ENCODE results near the gene YJEFN3. TPM values are rescaled to one million over a fixed set of nuclear protein-coding genes. Genes with fewer than 3 reads are reported as not detected.
A peak's percentile ranks its signal among the peaks of the same experiment; 100 is the strongest.

Gene YJEFN3
- total and polyA plus RNA-seq, 2 of the 8 experiments (the other 6 are each of a cell fraction or from before 2014, with no cell fraction given): 5.7 to 9.4 TPM

GRCh38 chr19:19570571-19570970, 41.9 kb downstream of the YJEFN3 start:
- Histone ChIP-seq H2BK20ac (ENCODE audit: low read length) (no peak overlapping the region), H3K79me2 (ENCODE audit: control insufficient read depth in 1 of 2, insufficient read depth in 2 of 2, low read length in 2 of 2) (no peaks in the 10 kb centered on the region), H4K20me1 (replicated peaks in 1 of 2; ENCODE audit: control insufficient read depth in 1 of 2, insufficient read depth in 2 of 2, low read length in 2 of 2) (peaks cover 0 to 1% of the 10 kb centered on the region in 2 experiments), H2BK5ac (ENCODE audit: low read depth, low read length) (0 out of 2 replicates have a peak overlapping the region, but pooled peaks have one; percentile 10), H4K91ac (replicated peaks; ENCODE audit: insufficient read length, low read length) (no peak overlapping the region), H4K8ac (ENCODE audit: extremely low read depth, insufficient read depth, low read length) (no peak overlapping the region), H3K9me3 (ENCODE audit: insufficient read depth in 2 of 2, low read depth in 1 of 2, low read length in 1 of 2) (no peaks in the 10 kb centered on the region), H3K27me3 (replicated peaks in 1 of 4; ENCODE audit: control insufficient read depth in 3 of 4, extremely low read depth in 1 of 4, insufficient read depth in 3 of 4, low read length in 3 of 4) (no peaks in the 10 kb centered on the region), H3K23me2 (ENCODE audit: low read depth, low read length) (no peaks in the 10 kb centered on the region; the same call in 1 of the 2 replicates), H3K27ac (ENCODE audit: low read depth, low read length) (no peak overlapping the region), H3K4me2 (ENCODE audit: insufficient read depth in 1 of 2, low read depth in 2 of 2, low read length in 2 of 2) (no peak overlapping the region), H2BK120ac (replicated peaks; ENCODE audit: low read depth, low read length) (no peak overlapping the region), H3K18ac (ENCODE audit: extremely low read depth, low read length) (no peak overlapping the region), H3K14ac (ENCODE audit: insufficient read length) (no peak overlapping the region), H2BK15ac (ENCODE audit: low read length) (no peak overlapping the region), H3K4me3 (ENCODE audit: extremely low read depth in 1 of 4, insufficient read depth in 2 of 4, low read depth in 3 of 4, low read length in 4 of 4) (no peak overlapping the region), H3K9ac (replicated peaks in 1 of 4; ENCODE audit: extremely low read depth in 1 of 4, low read depth in 3 of 4, low read length in 3 of 4) (no peak overlapping the region), H3K23ac (ENCODE audit: insufficient read length) (no peak overlapping the region), H2BK12ac (ENCODE audit: low read depth, low read length) (no peak overlapping the region), H3K36me3 (ENCODE audit: control insufficient read depth in 2 of 4, insufficient read depth in 4 of 4, low read length in 3 of 4) (no peaks in the 10 kb centered on the region; a peak in 1 of 8 replicates), H2AK5ac (ENCODE audit: low read depth, low read length) (no peak overlapping the region), H3K4me1 (replicated peaks in 1 of 4; ENCODE audit: control insufficient read depth in 3 of 4, insufficient read depth in 4 of 4, low read length in 3 of 4) (peaks cover 0 to 7% (median under 1%) of the 10 kb centered on the region in 4 experiments; a peak in 4 of 7 replicates), H3K4ac (replicated peaks; ENCODE audit: insufficient read length, low read depth, low read length) (no peak overlapping the region), H3K56ac (replicated peaks; ENCODE audit: insufficient read length, low read depth, low read length) (no peak overlapping the region), H2AFZ (ENCODE audit: low read length) (no peak overlapping the region), H4K5ac (ENCODE audit: insufficient read length, low read depth, low read length) (no peak overlapping the region), H3K79me1 (ENCODE audit: low read depth, low read length) (no peaks in the 10 kb centered on the region; the same call in 1 of the 2 replicates)
- WGBS, 2 experiments (ENCODE audit: extremely low coverage in 1 of 2, insufficient coverage in 1 of 2, insufficient read length in 1 of 2, insufficient replicate concordance in 2 of 2, low coverage in 1 of 2, low lambda C conversion rate in 2 of 2, missing lambda C conversion rate in 1 of 2): 86% methylated on average over 10 of the region's 10 CpGs; no CpG with 5 or more reads in 1 of the 2 experiments
- CTCF ChIA-PET (ENCODE audit: partially characterized antibody): interaction anchor here (0.9 to 20.0 kb wide), 4 partner anchors 10 to 38 kb away, joined by 3 to 223 read pairs (median 4); no protein-coding TSS in a partner anchor
- FAIRE-seq (no peak), DNase-seq (ENCODE audit: low read depth in 1 of 2, low spot score in 2 of 2) (no peak)
- POLR2A ChIA-PET (ENCODE audit: partially characterized antibody): no interaction called here
- TF ChIP-seq CTBP2 (IDR thresholded peaks at IDR 0.05; ENCODE audit: borderline replicate concordance, insufficient read depth, insufficient read length, low read length): no peak
- no peak for TF ChIP-seq EGR1 (IDR thresholded peaks at IDR 0.05; ENCODE audit: borderline replicate concordance, low read depth, low read length)
- no peak for TF ChIP-seq CBX8 (IDR thresholded peaks at IDR 0.05; ENCODE audit: borderline replicate concordance, low read depth, low read length)
- no peak for TF ChIP-seq EP300 (IDR thresholded peaks at IDR 0.05; ENCODE audit: borderline replicate concordance in 1 of 2, low read depth in 2 of 2, low read length in 2 of 2)
- TF ChIP-seq KDM1A (IDR thresholded peaks at IDR 0.05; ENCODE audit: borderline replicate concordance, low read length): no peak
- TF ChIP-seq CTCF (IDR thresholded peaks at IDR 0.05; ENCODE audit: control extremely low read depth in 1 of 3, insufficient read depth in 1 of 3, low read depth in 1 of 3, low read length in 3 of 3): no peak
- TF ChIP-seq USF2 (IDR thresholded peaks at IDR 0.05; ENCODE audit: low read length): no peak
- TF ChIP-seq CBX5 (IDR thresholded peaks at IDR 0.05; ENCODE audit: low read depth, low read length): no peak

Data from H1 (cell line).